Measurements from ENCODE around the gene POLE3.

- TF ChIP-seq FOXM1 (IDR thresholded peaks at IDR 0.05; ENCODE audit: borderline replicate concordance, low read depth) (no peak), CREB1 (IDR thresholded peaks at IDR 0.05; ENCODE audit: low read depth) (no peak), REST (IDR thresholded peaks at IDR 0.05; ENCODE audit: low read depth) (no peak), YY1 (IDR thresholded peaks at IDR 0.05; ENCODE audit: low read depth) (no peak), RAD21 (IDR thresholded peaks at IDR 0.05; ENCODE audit: low read depth) (no peak), CEBPB (IDR thresholded peaks at IDR 0.05) (no peak), EGR1 (IDR thresholded peaks at IDR 0.05) (no peak)
Measured at GRCh38 chr9:113456235-113456634, 45.8 kb upstream of the POLE3 start.
